A673 (cell line): ENCODE data around the gene RABGAP1L. TPM values are rescaled to one million over a fixed set of nuclear protein-coding genes. Genes with fewer than 3 reads are reported as not detected.

Source experiments
- BruUV-seq: library from RNA; stranded (reverse); fragments of 400-500 nt; replicated peaks from 2 replicates; lab custom pipeline; 2021; lab: Mats Ljungman, UMichigan
- CTCF ChIA-PET: fragments of 300-600 bp; sonication (Branson Sonifier 250); formaldehyde crosslinking; loops from one replicate; lab custom pipeline; 2022; ENCODE audit warnings: antibody characterized with exemption; lab: Charles Lee
- POLR2A ChIA-PET: fragments of 300-600 bp; sonication (Branson Sonifier 250); formaldehyde crosslinking; loops from one replicate; lab custom pipeline; 2022; ENCODE audit warnings: antibody characterized with exemption; ENCODE audit not compliant: low non-redundant PET; lab: Charles Lee
- DNase-seq: peaks from one replicate; pipeline ENCODE4 v3.0.0-alpha.2; 2015; ENCODE audit warnings: low spot score
- H3K27ac ChIP-seq: fragments of 200-600 bp; sonication (generic); 2 replicates; pipeline ENCODE4 v1.5.1; 2016; ENCODE audit warnings: mixed run types, low read depth, mild to moderate bottlenecking, mixed read lengths, antibody characterized with exemption, low read length; ENCODE audit not compliant: poor library complexity, severe bottlenecking
- H3K27me3 ChIP-seq: fragments of 200-600 bp; sonication (generic); replicated peaks from 2 replicates; pipeline ENCODE4 v1.6.1; 2017; ENCODE audit warnings: mixed run types, low read depth, mild to moderate bottlenecking, mixed read lengths, antibody characterized with exemption, low read length; ENCODE audit not compliant: insufficient read depth, poor library complexity
- H3K36me3 ChIP-seq: fragments of 200-600 bp; sonication (generic); 2 replicates; pipeline ENCODE4 v1.6.1; 2016; ENCODE audit warnings: mixed run types, mild to moderate bottlenecking, mixed read lengths, antibody characterized with exemption, low read length; ENCODE audit not compliant: insufficient read depth, poor library complexity, severe bottlenecking
- H3K4me1 ChIP-seq: fragments of 200-600 bp; sonication (generic); 2 replicates; pipeline ENCODE4 v1.6.1; 2017; ENCODE audit warnings: mixed run types, mild to moderate bottlenecking, mixed read lengths, antibody characterized with exemption, low read length; ENCODE audit not compliant: insufficient read depth, poor library complexity, severe bottlenecking
- H3K4me3 ChIP-seq: fragments of 200-600 bp; sonication (generic); 2 replicates; pipeline ENCODE4 v1.5.1; 2016; ENCODE audit warnings: low read depth, mixed run types, mild to moderate bottlenecking, mixed read lengths, low read length; ENCODE audit not compliant: poor library complexity, severe bottlenecking
- H3K9me3 ChIP-seq: fragments of 200-600 bp; sonication (generic); 2 replicates; pipeline ENCODE4 v1.6.1; 2016; ENCODE audit warnings: mixed run types, low read depth, mild to moderate bottlenecking, mixed read lengths, antibody characterized with exemption, low read length; ENCODE audit not compliant: poor library complexity, severe bottlenecking
- CTCF ChIP-seq: fragments of 300-800, 200-600 bp; sonication (generic); conservative IDR thresholded peaks from 2 replicates; pipeline ENCODE4 v1.5.1; 2017; ENCODE audit warnings: low read depth, mild to moderate bottlenecking, antibody characterized with exemption, low read length, moderate library complexity, mixed read lengths
- EZH2 ChIP-seq: fragments of 200-600 bp; sonication (generic); IDR thresholded peaks from 2 replicates; pipeline ENCODE4 v1.6.1; 2017; ENCODE audit warnings: borderline replicate concordance, low read depth, mild to moderate bottlenecking, mixed read lengths, antibody characterized with exemption, low read length; ENCODE audit not compliant: poor library complexity, severe bottlenecking
- intact Hi-C: fragments of 100-400 bp; cut with micrococcal nuclease; formaldehyde crosslinking; loops from one replicate; pipeline ENCODE4 v1.10.0; 2022; ENCODE audit not compliant: unreplicated experiment
- total RNA-seq: library from RNA; stranded (reverse); gene quantifications from 2 replicates; pipeline ENCODE4 v1.2.3, GENCODE V29; 2021

RABGAP1L gene
- total RNA-seq, 1 experiment from 2014 or later = 19.3 TPM

- Histone ChIP-seq H3K4me3 (no peak overlapping the region), H3K36me3 (no peaks in the 10 kb centered on the region), H3K27me3 (no peaks in the 10 kb centered on the region), H3K4me1 (no peaks in the 10 kb centered on the region), H3K9me3 (peaks cover 12% of the 10 kb centered on the region), H3K27ac (no peak overlapping the region)
- ChIA-PET POLR2A (no interaction called here), CTCF (no interaction called here)
- intact Hi-C loops = no loop called here
- DNase-seq = no peak
- TF ChIP-seq EZH2 (no peak), CTCF (no peak)
- BruUV-seq = no TSS peak
Measured at GRCh38 chr1:174206148-174206836, 47.0 kb downstream of the RABGAP1L start.

- Histone ChIP-seq H3K36me3 (no peaks in the 10 kb centered on the region), H3K27me3 (no peaks in the 10 kb centered on the region), H3K27ac (no peak overlapping the region), H3K9me3 (peaks cover 3% of the 10 kb centered on the region), H3K4me3 (no peak overlapping the region), H3K4me1 (no peaks in the 10 kb centered on the region)
- CTCF ChIA-PET = no interaction called here
- TF ChIP-seq EZH2 (no peak), CTCF (no peak)
- no TSS peak for BruUV-seq
- intact Hi-C loops = loop anchor here (10.0 kb wide), 1 partner anchor 135 kb away; no protein-coding TSS in a partner anchor
- no peak for DNase-seq
- POLR2A ChIA-PET = no interaction called here
Measured at GRCh38 chr1:174209347-174210187, 50.2 kb downstream of the RABGAP1L start.

- intact Hi-C loops = loop anchor here (10.0 kb wide), 1 partner anchor 137 kb away; no protein-coding TSS in a partner anchor
- Histone ChIP-seq H3K27me3 (no peaks in the 10 kb centered on the region), H3K4me1 (no peaks in the 10 kb centered on the region), H3K4me3 (no peak overlapping the region), H3K9me3 (peaks cover 3% of the 10 kb centered on the region), H3K36me3 (no peaks in the 10 kb centered on the region), H3K27ac (no peak overlapping the region)
- TF ChIP-seq EZH2 = no peak
- TF ChIP-seq CTCF = no peak
- DNase-seq = no peak
- BruUV-seq = no TSS peak
- POLR2A ChIA-PET = no interaction called here
- CTCF ChIA-PET = no interaction called here
Measured at GRCh38 chr1:174211486-174211885, 52.2 kb downstream of the RABGAP1L start.
